Measurements from ENCODE around the gene MYL6. TPM values are rescaled to one million over a fixed set of nuclear protein-coding genes. Genes with fewer than 3 reads are reported as not detected.
"Not testable (repeated sequence)": the region's sequence is repeated elsewhere in the genome, so short reads cannot be mapped to it uniquely, and the experiment has no call there.

The MYL6 gene
- polyA plus RNA-seq, 1 donor, result 1,238 TPM

DNA sequence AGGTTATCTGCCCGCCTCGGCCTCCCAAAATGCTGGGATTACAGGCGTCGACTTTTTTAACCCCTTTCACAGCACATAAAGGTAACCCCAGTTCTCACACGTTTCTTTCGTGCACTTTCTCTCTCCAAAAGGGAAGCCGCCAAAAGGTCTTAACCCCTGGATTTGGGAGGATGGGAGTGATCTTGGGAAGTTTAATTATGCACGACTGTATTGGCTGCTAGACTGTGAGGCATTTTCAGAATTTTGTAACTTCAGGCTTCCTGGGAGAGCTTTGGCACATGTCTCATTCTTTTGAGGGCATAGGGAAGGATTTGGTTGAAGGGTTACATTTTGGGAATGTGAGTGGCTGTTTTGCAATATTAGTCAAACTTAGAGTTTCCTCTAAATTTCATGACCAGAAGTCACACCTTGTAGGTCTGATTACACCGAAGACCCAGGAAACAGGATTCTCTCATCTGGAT lies 32.6 kb downstream of the MYL6 start:
- no peak for DNase-seq

DNA sequence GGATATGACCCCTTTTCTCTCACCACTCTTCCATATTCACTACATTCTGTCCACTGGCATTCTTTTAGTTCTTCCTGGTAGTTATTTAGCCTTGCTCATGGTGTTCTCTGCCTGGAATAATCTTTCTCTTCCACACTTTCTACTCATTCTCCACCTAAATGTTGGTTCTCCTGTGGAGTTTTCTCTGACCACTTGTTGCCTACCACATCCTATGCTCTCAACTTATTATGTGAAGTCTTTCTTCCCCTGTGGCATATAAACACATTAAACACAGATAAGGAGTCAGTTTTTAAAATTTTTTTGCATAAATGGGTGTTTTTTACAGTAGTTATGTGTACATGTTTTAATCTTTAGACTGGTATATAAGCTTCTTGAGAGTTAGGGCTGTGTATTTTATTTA lies 34.4 kb downstream of the MYL6 start:
- no peak for DNase-seq

DNA sequence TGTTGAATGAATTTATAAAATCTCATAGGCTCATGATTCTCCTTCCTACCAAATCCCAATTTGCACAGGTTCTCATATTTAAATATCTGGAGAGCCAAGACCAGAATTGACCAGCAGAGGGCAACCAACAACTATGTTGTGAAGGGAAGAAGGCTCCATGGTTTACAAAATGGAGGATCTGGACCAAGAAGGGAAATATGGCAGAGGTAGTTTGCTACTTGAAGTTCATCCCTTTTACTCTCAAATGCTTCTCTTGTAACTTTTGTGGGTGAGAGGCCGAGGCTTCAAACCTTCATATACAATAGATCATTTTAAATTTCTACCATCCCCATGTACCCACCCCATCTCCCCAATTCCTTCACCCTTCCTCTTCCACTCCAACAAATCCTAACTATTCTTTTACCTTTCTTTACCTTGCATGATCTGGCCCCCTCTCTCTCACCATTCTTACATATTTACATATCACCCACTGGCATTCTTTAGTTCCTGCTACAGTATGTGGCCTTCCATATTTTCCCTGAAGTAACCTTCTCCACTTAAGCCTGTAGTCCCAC lies 34.9 kb downstream of the MYL6 start:
- peak; percentile 78 for DNase-seq

DNA sequence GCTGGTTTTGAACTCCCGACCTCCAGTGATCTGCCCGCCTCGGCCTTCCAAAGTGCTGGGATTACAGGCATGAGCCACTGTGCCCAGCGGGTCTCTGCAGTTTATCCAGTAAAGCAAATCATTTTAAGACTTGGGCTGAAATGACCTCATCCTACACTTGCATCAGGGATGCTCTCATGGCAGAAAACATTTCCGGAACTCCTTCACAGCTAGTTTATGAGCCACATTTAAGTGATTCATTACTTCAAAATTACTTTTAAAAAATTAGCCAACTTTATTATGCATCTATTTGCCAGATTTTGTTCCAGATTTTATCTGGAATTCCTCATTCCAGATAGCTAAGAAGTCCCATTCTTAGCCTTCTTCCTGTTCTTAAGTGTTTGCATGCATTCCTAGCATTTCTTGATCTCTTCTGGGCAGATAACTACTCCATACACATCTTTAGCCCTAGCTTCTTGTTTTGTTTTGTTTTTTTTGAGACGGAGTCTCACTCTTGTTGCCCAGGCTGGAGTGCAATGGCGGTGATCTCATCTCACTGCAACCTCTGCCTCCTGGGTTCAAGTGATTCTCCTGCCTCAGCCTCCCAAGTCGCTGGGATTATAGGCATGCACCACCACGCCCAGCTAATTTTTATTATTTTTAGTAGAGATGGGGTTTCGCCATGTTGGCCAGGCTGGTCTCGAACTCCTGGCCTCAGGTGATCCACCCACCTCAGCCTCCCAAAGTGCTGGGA lies 38.8 kb downstream of the MYL6 start:
- DNase-seq, result not testable (repeated sequence)

DNA sequence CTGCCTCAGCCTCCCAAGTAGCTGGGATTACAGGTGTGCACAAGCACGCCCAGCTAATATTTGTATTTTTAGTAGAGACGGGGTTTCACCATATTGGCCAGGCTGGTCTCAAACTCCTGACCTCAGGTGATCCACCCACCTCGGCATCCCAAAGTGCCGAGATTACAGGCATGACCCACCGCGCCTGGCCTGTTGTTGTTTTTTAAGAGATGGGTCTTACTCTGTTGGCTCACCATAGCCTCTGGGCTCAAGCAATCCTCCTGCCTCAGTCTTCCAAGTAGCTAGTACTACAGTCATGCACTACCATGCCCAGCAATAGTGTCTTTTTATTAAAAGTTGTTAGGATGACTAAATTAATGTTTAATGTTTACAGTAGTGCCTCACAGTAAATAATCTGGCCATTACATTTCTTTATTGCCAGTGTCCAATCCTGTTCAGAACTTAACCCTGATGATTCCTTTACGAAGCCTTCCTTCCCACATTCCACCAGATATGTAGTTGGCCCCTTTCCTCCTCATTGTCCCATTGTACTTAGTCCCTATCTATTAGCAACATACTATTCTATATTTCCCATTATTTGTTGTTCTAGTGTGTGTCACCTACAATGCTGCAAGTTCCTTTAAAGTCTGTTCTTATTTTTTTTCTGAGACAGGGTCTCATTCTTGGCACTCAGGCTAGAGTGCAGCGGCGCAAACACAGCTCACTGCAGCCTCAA lies 39.9 kb downstream of the MYL6 start:
- no peak for DNase-seq

- DNase-seq, result no peak
Observed at GRCh38 chr12:56198836-56199235, 40.7 kb downstream of the MYL6 start.

DNA sequence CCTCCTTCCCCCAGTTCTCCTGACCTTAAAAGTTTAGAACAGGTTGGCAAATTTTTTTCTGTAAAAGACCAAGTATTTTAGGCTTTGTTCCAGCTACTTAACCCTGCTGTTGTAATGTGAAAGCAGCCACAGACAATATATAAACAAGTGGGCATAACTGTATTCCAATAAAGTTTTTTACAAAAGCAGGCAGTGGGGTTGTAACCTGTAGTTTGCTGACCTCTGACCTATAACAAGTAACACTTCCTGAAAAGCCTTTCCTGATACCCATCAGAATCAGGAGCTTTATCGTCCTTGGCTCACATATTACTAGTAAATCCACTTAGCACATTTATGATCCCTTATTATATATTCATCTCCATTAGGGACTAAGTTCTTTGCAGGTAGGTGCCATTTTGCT lies 44.2 kb downstream of the MYL6 start:
- no peak for DNase-seq

GRCh38 chr12:56202838-56203237 lies 44.7 kb downstream of the MYL6 start:
- no peak for DNase-seq

GRCh38 chr12:56204275-56204674 lies 46.1 kb downstream of the MYL6 start:
- DNase-seq, result no peak

DNA sequence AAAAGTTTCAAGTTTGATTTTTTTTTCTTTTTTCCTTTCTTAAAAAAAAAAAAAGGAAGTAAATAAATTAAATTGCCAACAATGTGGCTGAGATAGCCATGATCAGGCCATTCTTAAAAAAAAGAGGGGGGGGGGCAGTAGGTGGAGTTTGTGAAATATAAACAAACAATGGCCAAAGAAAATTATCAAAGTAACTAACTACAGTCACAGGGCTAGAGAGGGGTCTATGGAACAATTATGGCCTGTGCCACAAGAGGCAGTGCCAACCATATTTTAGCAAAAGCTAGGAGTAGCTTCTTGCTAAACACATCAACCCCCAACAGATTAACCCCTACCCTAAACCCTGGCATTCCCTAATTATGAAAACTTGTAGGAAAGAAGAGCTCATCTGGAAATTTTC lies 47.3 kb downstream of the MYL6 start:
- no peak for DNase-seq

GRCh38 chr12:56206452-56207166 lies 48.5 kb downstream of the MYL6 start:
- DNase-seq, result peak; percentile 49

GRCh38 chr12:56208006-56208405 lies 49.8 kb downstream of the MYL6 start:
- no peak for DNase-seq

Other genes starting within 250 kb of the MYL6 start
- gene PYM1, start 230.5 kb upstream of the MYL6 start, polyA plus RNA-seq (ENCODE audit: insufficient read length), result 18.9 TPM
- 16.3 TPM for gene DGKA, start 227.2 kb upstream of the MYL6 start, polyA plus RNA-seq (ENCODE audit: insufficient read length)
- gene PMEL, start 192.3 kb upstream of the MYL6 start, polyA plus RNA-seq (ENCODE audit: insufficient read length), result 2.0 TPM
- gene CDK2, start 191.5 kb upstream of the MYL6 start, polyA plus RNA-seq (ENCODE audit: insufficient read length), result 23.7 TPM
- 124 TPM for gene RAB5B, start 184.3 kb upstream of the MYL6 start, polyA plus RNA-seq (ENCODE audit: insufficient read length)
- 14.6 TPM for gene SUOX, start 161.1 kb upstream of the MYL6 start, polyA plus RNA-seq (ENCODE audit: insufficient read length)
- 11.9 TPM for gene IKZF4, start 137.3 kb upstream of the MYL6 start, polyA plus RNA-seq (ENCODE audit: insufficient read length)
- 467 TPM for gene RPS26, start 116.4 kb upstream of the MYL6 start, polyA plus RNA-seq (ENCODE audit: insufficient read length)
- gene ERBB3, start 78.2 kb upstream of the MYL6 start, polyA plus RNA-seq (ENCODE audit: insufficient read length), result 212 TPM
- gene PA2G4, start 53.8 kb upstream of the MYL6 start, polyA plus RNA-seq (ENCODE audit: insufficient read length), result 115 TPM
- 4,856 TPM for gene RPL41, start 41.7 kb upstream of the MYL6 start, polyA plus RNA-seq (ENCODE audit: insufficient read length)
- gene ZC3H10, start 40.1 kb upstream of the MYL6 start, polyA plus RNA-seq (ENCODE audit: insufficient read length), result 6.0 TPM
- gene ESYT1, start 30.1 kb upstream of the MYL6 start, polyA plus RNA-seq (ENCODE audit: insufficient read length), result 87.7 TPM
- 426 TPM for gene MYL6B, start 5.8 kb upstream of the MYL6 start, polyA plus RNA-seq (ENCODE audit: insufficient read length)
- gene SMARCC2, start 31.1 kb downstream of the MYL6 start, polyA plus RNA-seq (ENCODE audit: insufficient read length), result 67.8 TPM
- gene RNF41, start 63.6 kb downstream of the MYL6 start, polyA plus RNA-seq (ENCODE audit: insufficient read length), result 45.6 TPM
- 17.4 TPM for gene NABP2, start 66.0 kb downstream of the MYL6 start, polyA plus RNA-seq (ENCODE audit: insufficient read length)
- not detected for gene SLC39A5, start 71.7 kb downstream of the MYL6 start, polyA plus RNA-seq (ENCODE audit: insufficient read length)
- gene ANKRD52, start 100.0 kb downstream of the MYL6 start, polyA plus RNA-seq (ENCODE audit: insufficient read length), result 18.9 TPM
- gene COQ10A, start 108.6 kb downstream of the MYL6 start, polyA plus RNA-seq (ENCODE audit: insufficient read length), result 16.4 TPM
- 232 TPM for gene CS, start 142.0 kb downstream of the MYL6 start, polyA plus RNA-seq (ENCODE audit: insufficient read length)
- 41.0 TPM for gene CNPY2, start 157.6 kb downstream of the MYL6 start, polyA plus RNA-seq (ENCODE audit: insufficient read length)
- 46.7 TPM for gene PAN2, start 175.6 kb downstream of the MYL6 start, polyA plus RNA-seq (ENCODE audit: insufficient read length)
- 0.52 TPM for gene IL23A, start 180.5 kb downstream of the MYL6 start, polyA plus RNA-seq (ENCODE audit: insufficient read length)
- 71.4 TPM for gene STAT2, start 201.7 kb downstream of the MYL6 start, polyA plus RNA-seq (ENCODE audit: insufficient read length)
- not detected for gene APOF, start 204.5 kb downstream of the MYL6 start, polyA plus RNA-seq (ENCODE audit: insufficient read length)